ENCODE results near the gene HEATR5A. TPM values are rescaled to one million over a fixed set of nuclear protein-coding genes. Genes with fewer than 3 reads are reported as not detected.

HEATR5A gene
- total RNA-seq, 1 donor from 2014 or later, result 14.1 TPM

DNA sequence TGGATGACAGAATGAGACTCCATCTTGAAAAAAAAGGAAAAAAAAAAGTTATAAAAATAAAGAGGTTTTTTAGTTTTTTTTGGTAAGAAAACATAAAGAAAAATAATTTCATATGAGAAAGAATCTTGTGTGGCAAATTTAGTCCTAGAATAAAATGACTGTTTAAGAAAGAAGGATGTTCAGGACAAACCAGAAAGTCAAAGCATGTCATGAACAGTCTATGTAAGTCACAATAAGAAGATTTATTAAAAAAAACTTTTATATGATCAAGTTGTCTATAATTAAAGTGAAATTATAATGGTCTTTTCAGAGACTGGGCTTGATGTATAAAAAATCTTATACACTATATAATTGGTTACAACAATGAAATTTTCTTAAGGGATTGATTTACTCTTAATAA lies 144.6 kb downstream of the HEATR5A start:
- no peak for DNase-seq
- Mint-ChIP-seq H3K36me3 (ENCODE audit: unreplicated experiment) (peaks cover 4% of the 10 kb centered on the region), H3K9me3 (ENCODE audit: unreplicated experiment) (peaks cover 13% of the 10 kb centered on the region)

GRCh38 chr14:31271648-31272047 lies 148.7 kb downstream of the HEATR5A start:
- H3K9me3 Mint-ChIP-seq (ENCODE audit: unreplicated experiment), result peaks cover 9% of the 10 kb centered on the region
- no peak for TF ChIP-seq CTCF (IDR thresholded peaks at IDR 0.05; ENCODE audit: partially characterized antibody, unreplicated experiment)
- no peak overlapping the region for H3K4me3 Mint-ChIP-seq (ENCODE audit: unreplicated experiment)
- H3K36me3 Mint-ChIP-seq (ENCODE audit: unreplicated experiment), result peaks cover 4% of the 10 kb centered on the region
- no peak overlapping the region for H3K27ac Mint-ChIP-seq (ENCODE audit: unreplicated experiment)
- H3K4me1 Mint-ChIP-seq (ENCODE audit: low read depth, unreplicated experiment), result no peaks in the 10 kb centered on the region
- H3K27me3 Mint-ChIP-seq (ENCODE audit: unreplicated experiment), result peaks cover 4% of the 10 kb centered on the region
- no peak for DNase-seq

More for the DNA sequence above, 144.6 kb downstream of the HEATR5A start:
- Mint-ChIP-seq H3K4me1 (ENCODE audit: low read depth, unreplicated experiment) (no peaks in the 10 kb centered on the region), H3K4me3 (ENCODE audit: unreplicated experiment) (no peak overlapping the region), H3K27ac (ENCODE audit: unreplicated experiment) (no peak overlapping the region), H3K27me3 (ENCODE audit: unreplicated experiment) (peaks cover 2% of the 10 kb centered on the region)
- no peak for TF ChIP-seq CTCF (IDR thresholded peaks at IDR 0.05; ENCODE audit: partially characterized antibody, unreplicated experiment)

GRCh38 chr14:31270196-31270772 lies 150.1 kb downstream of the HEATR5A start:
- TF ChIP-seq CTCF (IDR thresholded peaks at IDR 0.05; ENCODE audit: partially characterized antibody, unreplicated experiment), result no peak
- no peak for DNase-seq
- Mint-ChIP-seq H3K36me3 (ENCODE audit: unreplicated experiment) (peaks cover 4% of the 10 kb centered on the region), H3K9me3 (ENCODE audit: unreplicated experiment) (peaks cover 8% of the 10 kb centered on the region), H3K27me3 (ENCODE audit: unreplicated experiment) (peaks cover 2% of the 10 kb centered on the region), H3K4me1 (ENCODE audit: low read depth, unreplicated experiment) (no peaks in the 10 kb centered on the region), H3K4me3 (ENCODE audit: unreplicated experiment) (no peak overlapping the region), H3K27ac (ENCODE audit: unreplicated experiment) (no peak overlapping the region)

DNA sequence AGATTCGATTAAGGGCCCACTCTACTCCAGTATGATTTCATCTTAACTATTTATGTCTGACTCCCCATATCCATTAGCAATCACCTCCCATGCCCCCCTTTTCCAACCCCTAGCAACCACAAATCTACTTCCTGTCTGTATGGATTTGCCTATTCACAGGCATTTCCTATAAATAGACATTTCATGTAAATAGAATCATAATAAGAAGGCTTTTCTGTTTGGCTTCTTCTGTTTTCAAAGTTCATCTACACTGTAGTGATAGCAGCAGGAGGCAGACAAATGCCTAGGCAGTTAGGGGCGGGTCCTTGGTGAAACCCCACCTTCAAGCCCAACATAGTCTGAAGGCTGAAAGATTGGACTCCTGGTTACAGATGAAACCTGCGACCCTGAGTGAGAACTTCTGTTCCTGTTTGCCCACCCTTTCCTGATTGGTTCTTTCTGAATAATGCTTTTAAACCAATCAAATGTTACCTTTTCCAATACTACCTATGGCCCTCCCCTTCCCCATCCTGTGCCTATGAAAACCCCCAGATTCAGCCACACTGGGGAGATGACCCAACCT lies 150.6 kb downstream of the HEATR5A start:
- Mint-ChIP-seq H3K27me3 (ENCODE audit: unreplicated experiment) (peaks cover 2% of the 10 kb centered on the region), H3K36me3 (ENCODE audit: unreplicated experiment) (peaks cover 4% of the 10 kb centered on the region), H3K4me3 (ENCODE audit: unreplicated experiment) (no peak overlapping the region), H3K9me3 (ENCODE audit: unreplicated experiment) (peaks cover 8% of the 10 kb centered on the region), H3K27ac (ENCODE audit: unreplicated experiment) (no peak overlapping the region), H3K4me1 (ENCODE audit: low read depth, unreplicated experiment) (no peaks in the 10 kb centered on the region)
- DNase-seq, result no peak
- no peak for TF ChIP-seq CTCF (IDR thresholded peaks at IDR 0.05; ENCODE audit: partially characterized antibody, unreplicated experiment)

- no peak for TF ChIP-seq CTCF (IDR thresholded peaks at IDR 0.05; ENCODE audit: partially characterized antibody, unreplicated experiment)
- no peaks in the 10 kb centered on the region for H3K36me3 Mint-ChIP-seq (ENCODE audit: unreplicated experiment)
- peaks cover 4% of the 10 kb centered on the region for H3K9me3 Mint-ChIP-seq (ENCODE audit: unreplicated experiment)
- H3K4me3 Mint-ChIP-seq (ENCODE audit: unreplicated experiment), result no peak overlapping the region
- H3K27ac Mint-ChIP-seq (ENCODE audit: unreplicated experiment), result no peak overlapping the region
- DNase-seq, result no peak
- H3K27me3 Mint-ChIP-seq (ENCODE audit: unreplicated experiment), result peaks cover 2% of the 10 kb centered on the region
- H3K4me1 Mint-ChIP-seq (ENCODE audit: low read depth, unreplicated experiment), result no peaks in the 10 kb centered on the region
These were observed 152.1 kb downstream of the HEATR5A start for GRCh38 chr14:31268216-31268615.

Measured in glutamatergic neuron (in vitro differentiated cells).